Muscle of back (tissue), 11 donors: ENCODE measurements around the gene NISCH. TPM values are rescaled to one million over a fixed set of nuclear protein-coding genes. Genes with fewer than 3 reads are reported as not detected.

ENCODE experiments used
- DNase-seq, 3 donors: peaks; one replicate each; pipeline versions ENCODE4 v3.0.0 to v3.0.0-alpha.2; 2013
- polyA plus RNA-seq, 10 donors: library from polyadenylated mRNA; unstranded; fragments of 120-200 nt; gene quantifications; one replicate each; pipeline ENCODE4 v1.2.1, GENCODE V29; 2013; ENCODE audit not compliant: insufficient read length in 10 of 10

The NISCH gene
- polyA plus RNA-seq, 10 donors, result 54.2 to 96.6 (median 64.4) TPM

- DNase-seq, result no peak
Measured at GRCh38 chr3:52434491-52435115, 20.8 kb upstream of the NISCH start.

GRCh38 chr3:52435246-52436101 is 19.9 kb upstream of the NISCH start:
- no peak for DNase-seq

GRCh38 chr3:52436500-52437149 is 18.8 kb upstream of the NISCH start:
- peak in 1 of 3 donors; percentile 74 for DNase-seq

- DNase-seq, result no peak
Measured at GRCh38 chr3:52437326-52438103, 17.9 kb upstream of the NISCH start.

- no peak for DNase-seq
Measured at GRCh38 chr3:52438104-52438376, 17.4 kb upstream of the NISCH start.

- DNase-seq, result no peak
Measured at GRCh38 chr3:52438579-52439425, 16.6 kb upstream of the NISCH start.

DNA sequence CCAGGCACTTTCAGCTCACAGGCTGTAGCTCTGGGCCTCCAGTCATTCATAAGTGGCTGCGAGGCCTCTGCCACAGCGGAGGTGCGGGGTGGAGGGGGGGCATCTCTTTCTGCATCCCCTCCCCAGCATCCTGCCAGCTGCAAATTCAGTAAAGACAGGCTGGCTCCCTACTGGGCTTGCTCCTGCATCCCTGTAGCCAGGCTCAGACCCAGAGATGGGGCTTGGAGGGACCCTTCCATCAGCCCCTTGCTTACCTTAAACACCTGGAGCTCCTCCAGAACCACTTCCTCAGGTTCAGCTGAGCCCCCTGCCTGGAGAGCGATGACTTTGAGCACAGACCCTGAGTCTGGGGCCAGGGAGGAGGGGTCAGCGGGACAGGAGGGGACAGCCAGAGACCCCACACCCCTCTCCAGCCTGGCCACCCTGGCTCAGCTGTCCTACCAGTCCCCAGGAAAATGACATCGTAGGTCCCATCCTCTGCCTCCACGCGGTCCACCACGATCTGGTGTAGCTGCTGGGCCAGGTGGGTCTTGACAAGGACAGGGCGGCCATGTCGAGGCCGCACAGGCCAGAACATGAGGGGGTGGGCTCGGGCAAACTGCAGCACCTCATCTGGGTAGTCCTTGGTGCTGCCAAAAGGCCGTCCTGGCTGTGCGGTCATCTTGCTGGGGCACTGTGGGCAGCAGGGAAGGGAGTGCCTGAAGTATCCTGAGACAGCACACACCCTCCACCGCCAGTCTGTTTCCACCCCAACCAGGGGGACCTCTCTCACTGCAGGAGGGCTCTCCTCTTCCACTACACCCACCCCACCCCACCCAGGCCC is 15.8 kb upstream of the NISCH start:
- DNase-seq, result no peak

- no peak for DNase-seq
Measured at GRCh38 chr3:52440249-52440551, 15.2 kb upstream of the NISCH start.

DNA sequence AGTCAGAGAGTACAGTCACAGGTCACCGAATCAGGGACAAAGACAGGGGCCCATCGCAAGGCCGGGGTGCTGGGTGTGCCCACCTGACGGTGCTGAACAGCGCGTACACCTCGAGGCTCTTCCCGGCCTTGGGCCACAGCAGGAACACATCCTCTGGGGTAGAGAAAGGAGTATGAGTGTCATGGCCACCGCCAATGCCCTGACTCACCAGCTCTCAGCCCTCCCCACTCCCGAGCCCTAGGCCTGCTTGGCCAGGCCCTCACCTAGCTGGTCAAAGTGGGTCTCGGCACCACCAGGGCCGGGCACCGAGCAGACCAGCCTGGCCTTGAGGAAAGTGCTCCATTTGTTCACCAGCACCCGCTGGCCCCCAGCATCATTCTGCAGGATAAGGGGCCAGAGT is 14.7 kb upstream of the NISCH start:
- no peak for DNase-seq

DNA sequence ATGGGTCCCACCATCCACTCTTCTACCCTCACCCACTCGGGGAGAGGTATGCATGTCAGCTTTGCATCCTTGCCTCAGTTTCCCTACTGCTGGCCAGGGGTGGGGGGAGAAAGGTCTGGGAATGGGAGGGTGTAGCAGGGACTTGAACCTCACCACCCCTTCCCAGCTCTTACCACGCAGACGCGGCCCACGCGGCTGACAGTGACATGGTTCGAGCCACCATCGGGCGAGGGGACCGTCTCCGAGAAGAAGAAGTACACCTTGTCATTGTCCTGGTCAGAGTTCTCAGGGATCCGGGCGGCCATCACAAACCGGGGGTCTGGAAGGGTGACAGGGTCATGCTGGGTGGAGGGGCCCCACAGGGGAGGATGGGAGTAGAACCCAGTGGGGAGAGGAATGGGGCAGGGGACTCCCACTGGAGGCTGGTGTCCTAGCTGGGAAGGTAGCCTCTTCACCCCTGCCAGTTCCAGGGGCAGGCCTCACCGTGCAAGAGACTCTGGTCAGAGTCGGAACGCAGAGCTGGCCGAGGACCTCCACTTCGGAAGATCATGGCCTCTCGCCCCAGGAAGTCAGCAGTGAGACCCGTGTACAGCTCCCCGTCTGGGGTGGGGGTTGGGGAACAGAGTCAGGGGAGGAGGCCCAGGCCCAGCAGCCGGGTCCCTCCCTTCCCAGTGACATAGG is 14.2 kb upstream of the NISCH start:
- no peak for DNase-seq

DNA sequence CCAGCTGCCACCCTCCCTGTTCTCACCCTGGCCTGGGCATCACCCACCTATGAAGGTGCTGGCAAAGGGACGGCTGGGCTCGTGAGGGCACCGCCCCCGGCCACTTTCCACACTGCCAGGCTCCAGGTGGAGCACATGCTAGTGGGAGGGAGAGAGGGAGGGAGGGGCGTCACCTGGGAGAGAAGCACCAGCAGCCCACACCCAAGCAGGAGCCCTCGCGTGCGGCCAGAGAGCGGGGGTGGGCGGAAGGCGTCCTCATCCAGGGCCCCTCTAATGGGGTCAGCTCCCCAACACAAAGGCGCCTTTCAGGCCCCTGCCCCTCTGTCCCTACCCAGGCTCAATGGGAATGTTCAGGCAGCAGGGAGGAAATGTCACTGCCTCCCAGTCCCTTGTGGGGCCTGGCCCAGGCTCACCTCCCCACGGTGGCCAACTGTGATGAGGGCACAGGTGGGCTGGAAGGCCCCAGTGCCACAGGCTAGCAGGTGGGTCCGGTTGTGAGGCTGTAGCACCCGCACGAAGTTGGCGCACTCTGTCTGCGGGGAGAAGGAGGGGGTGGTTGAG is 13.6 kb upstream of the NISCH start:
- no peak for DNase-seq

GRCh38 chr3:52442409-52443267 is 12.8 kb upstream of the NISCH start:
- no peak for DNase-seq

- no peak for DNase-seq
Measured at GRCh38 chr3:52443268-52443610, 12.2 kb upstream of the NISCH start.

GRCh38 chr3:52443791-52444687 is 11.4 kb upstream of the NISCH start:
- no peak for DNase-seq

DNA sequence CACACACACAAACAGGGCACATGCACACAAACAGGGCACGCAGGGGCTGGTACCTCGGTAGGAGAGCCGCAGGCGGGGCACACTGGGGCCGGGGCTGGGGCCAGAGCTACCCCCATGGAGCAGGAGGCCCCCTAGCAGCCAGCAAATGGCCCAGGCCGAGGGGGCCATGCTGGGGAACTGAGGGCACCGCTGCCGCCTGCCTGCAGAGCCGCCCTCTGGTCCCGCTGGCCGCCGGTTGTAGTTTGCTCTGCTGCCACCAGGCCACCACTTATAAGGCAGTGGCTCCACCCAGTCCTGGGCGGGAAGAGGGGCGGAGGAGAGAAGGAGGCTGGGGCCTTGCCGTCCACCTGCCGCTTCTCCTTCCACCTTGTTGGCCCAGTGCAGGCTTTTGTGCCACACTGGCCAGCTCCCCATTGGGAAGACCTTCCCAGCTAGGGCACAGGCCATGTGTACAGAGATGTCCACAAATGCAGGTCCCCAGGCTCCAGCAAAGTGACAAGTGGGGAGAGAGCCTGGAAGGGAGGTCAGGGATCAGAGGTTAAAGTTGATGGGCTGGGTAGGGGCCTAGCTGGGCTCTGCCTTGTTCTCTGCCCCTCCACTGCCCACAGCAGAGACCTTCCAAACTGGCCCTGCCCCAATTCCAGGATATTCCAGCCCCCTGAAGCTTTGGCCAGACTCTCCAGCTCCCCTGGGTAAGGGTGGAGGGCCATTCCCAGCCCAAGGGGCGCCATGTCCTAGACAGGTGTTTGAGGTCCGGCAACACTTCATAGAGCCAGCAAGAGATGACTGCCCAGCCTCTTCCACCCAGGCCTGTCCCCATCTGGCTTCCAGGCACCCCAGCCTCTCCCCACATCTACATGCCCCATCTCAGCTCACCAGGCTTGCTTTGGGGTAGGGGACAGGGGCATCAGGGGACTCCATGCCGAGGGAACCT is 10.3 kb upstream of the NISCH start, which contains the start of gene SEMA3G:
SEMA3G (minus strand) TSS at position 244 of the 934 bp plus-strand sequence; CDS start at position 168, 76 bp downstream.
- peak in 1 of 3 donors; percentile 69 for DNase-seq

DNA sequence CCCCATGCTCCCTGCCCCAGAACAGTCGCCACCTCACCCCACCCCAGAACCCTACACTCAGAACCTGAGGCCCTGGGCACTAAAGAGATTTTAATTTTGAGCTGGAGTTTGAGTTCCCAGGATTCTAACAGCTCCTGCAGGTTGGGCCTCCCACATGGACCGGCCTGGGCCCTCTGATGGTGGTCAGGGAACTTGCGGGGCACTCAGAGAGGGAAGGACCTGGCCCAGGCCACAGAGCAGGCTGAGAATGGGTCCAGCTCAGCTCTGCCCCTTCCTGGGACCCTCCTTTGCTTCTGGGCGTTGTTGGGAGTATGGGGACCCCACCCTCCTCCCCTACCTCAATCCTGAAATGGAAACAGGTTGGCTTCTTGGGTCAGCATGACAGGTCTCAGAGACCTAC is 9.4 kb upstream of the NISCH start:
- DNase-seq, result no peak
